H1 (cell line): ENCODE results near the gene GCK. TPM values are rescaled to one million over a fixed set of nuclear protein-coding genes. Genes with fewer than 3 reads are reported as not detected.
A peak's percentile ranks its signal among the peaks of the same experiment; 100 is the strongest.

Experiments used
- CTCF ChIA-PET: fragments of 300-600 bp; sonication (Branson Sonifier 250); formaldehyde crosslinking; loops from one replicate; lab custom pipeline; 2021; ENCODE audit not compliant: partially characterized antibody; lab: Charles Lee
- POLR2A ChIA-PET: fragments of 300-600 bp; sonication (Branson Sonifier 250); formaldehyde crosslinking; loops from one replicate; lab custom pipeline; 2021; ENCODE audit warnings: inconsistent platforms; ENCODE audit not compliant: partially characterized antibody; lab: Charles Lee
- DNase-seq, 2 experiments: peaks; one replicate each; pipeline versions ENCODE4 v3.0.0 to v3.0.0-alpha.2; 2010 to 2022; ENCODE audit warnings: low spot score in 2 of 2, low read depth in 1 of 2, mixed read lengths in 1 of 2
- FAIRE-seq: peaks from 2 replicates; lab custom pipeline; 2011; peaks lifted over from hg19 to GRCh38; lab: Jason Lieb, UNC
- H2AFZ ChIP-seq: 2 replicates; pipeline ENCODE4 v1.8.1; 2012; ENCODE audit warnings: low read length, inconsistent platforms
- H2AK5ac ChIP-seq: 2 replicates; pipeline ENCODE4 v1.6.1; 2013; ENCODE audit warnings: low read depth, low read length
- H2BK120ac ChIP-seq: replicated peaks from 2 replicates; pipeline ENCODE3; 2013; ENCODE audit warnings: low read depth, low read length, inconsistent platforms
- H2BK12ac ChIP-seq: 2 replicates; pipeline ENCODE4 v1.6.1; 2013; ENCODE audit warnings: low read depth, low read length
- H2BK15ac ChIP-seq: 2 replicates; pipeline ENCODE4 v1.6.1; 2013; ENCODE audit warnings: low read length
- H2BK20ac ChIP-seq: 2 replicates; pipeline ENCODE4 v1.6.1; 2013; ENCODE audit warnings: low read length
- H2BK5ac ChIP-seq: 2 replicates; pipeline ENCODE4 v1.6.1; 2013; ENCODE audit warnings: low read depth, low read length
- H3K14ac ChIP-seq: 2 replicates; pipeline ENCODE4 v1.6.1; 2013; ENCODE audit warnings: inconsistent platforms; ENCODE audit not compliant: insufficient read length
- H3K18ac ChIP-seq: 2 replicates; pipeline ENCODE4 v1.6.1; 2013; ENCODE audit warnings: low read length; ENCODE audit errors: extremely low read depth
- H3K23ac ChIP-seq: 2 replicates; pipeline ENCODE4 v1.6.1; 2013; ENCODE audit warnings: inconsistent platforms; ENCODE audit not compliant: insufficient read length
- H3K23me2 ChIP-seq: 2 replicates; pipeline ENCODE4 v1.6.1; 2013; ENCODE audit warnings: low read depth, low read length
- H3K27ac ChIP-seq: 2 replicates; pipeline ENCODE4 v1.6.1; 2011; ENCODE audit warnings: low read depth, low read length, inconsistent platforms
- H3K27me3 ChIP-seq, 4 experiments: replicated peaks in 1 of 4; 1 replicate in 1 of 4; 2 replicates in 3 of 4; pipeline versions ENCODE4 v1.6.1 to v1.8.1; 2011 to 2013; ENCODE audit warnings: low read length in 3 of 4, mild to moderate bottlenecking in 3 of 4, inconsistent platforms in 2 of 4, mixed read lengths in 2 of 4, moderate library complexity in 1 of 4; ENCODE audit not compliant: control insufficient read depth in 3 of 4, insufficient read depth in 3 of 4; ENCODE audit errors: extremely low read depth in 1 of 4
- H3K36me3 ChIP-seq, 4 experiments: 2 replicates each; pipeline versions ENCODE4 v1.6.1 to v1.8.1; 2011 to 2013; ENCODE audit warnings: mild to moderate bottlenecking in 4 of 4, low read length in 3 of 4, moderate library complexity in 2 of 4, control low read depth in 1 of 4, inconsistent platforms in 1 of 4; ENCODE audit not compliant: insufficient read depth in 4 of 4, control insufficient read depth in 2 of 4
- H3K4ac ChIP-seq: replicated peaks from 2 replicates; pipeline ENCODE3; 2013; ENCODE audit warnings: low read length, low read depth, mixed read lengths, inconsistent platforms; ENCODE audit not compliant: insufficient read length
- H3K4me1 ChIP-seq, 4 experiments: replicated peaks in 1 of 4; 1 replicate in 1 of 4; 2 replicates in 3 of 4; pipeline versions ENCODE4 v1.6.1 to v1.8.1; 2011 to 2013; ENCODE audit warnings: low read length in 3 of 4, inconsistent platforms in 2 of 4, mixed read lengths in 1 of 4; ENCODE audit not compliant: insufficient read depth in 4 of 4, control insufficient read depth in 3 of 4
- H3K4me2 ChIP-seq, 2 experiments: 2 replicates each; pipeline versions ENCODE4 v1.6.1 to v1.8.1; 2011 to 2013; ENCODE audit warnings: low read depth in 2 of 2, low read length in 2 of 2, control low read depth in 1 of 2, inconsistent platforms in 1 of 2, mild to moderate bottlenecking in 1 of 2; ENCODE audit not compliant: insufficient read depth in 1 of 2
- H3K4me3 ChIP-seq, 4 experiments: fragments of 200-600, 300-600 bp in 1 of 4; sonication (generic), shearing (Covaris generic), sonication (Bioruptor Twin) in 1 of 4; 2 replicates each; pipeline versions ENCODE4 v1.5.1 to v1.8.1; 2011 to 2016; ENCODE audit warnings: low read length in 4 of 4, low read depth in 3 of 4, control low read depth in 2 of 4, inconsistent platforms in 2 of 4, mild to moderate bottlenecking in 2 of 4, mixed read lengths in 1 of 4, moderate library complexity in 1 of 4; ENCODE audit not compliant: insufficient read depth in 2 of 4; ENCODE audit errors: extremely low read depth in 1 of 4
- H3K56ac ChIP-seq: replicated peaks from 2 replicates; pipeline ENCODE3; 2013; ENCODE audit warnings: low read depth, mild to moderate bottlenecking, mixed read lengths, low read length, inconsistent platforms; ENCODE audit not compliant: insufficient read length
- H3K79me1 ChIP-seq: 2 replicates; pipeline ENCODE4 v1.6.1; 2013; ENCODE audit warnings: low read depth, low read length, control low read depth
- H3K79me2 ChIP-seq, 2 experiments: 2 replicates each; pipeline versions ENCODE4 v1.6.1 to v1.8.1; 2012 to 2013; ENCODE audit warnings: low read length in 2 of 2, mild to moderate bottlenecking in 2 of 2, inconsistent platforms in 1 of 2; ENCODE audit not compliant: insufficient read depth in 2 of 2, control insufficient read depth in 1 of 2
- H3K9ac ChIP-seq, 4 experiments: replicated peaks in 1 of 4; 1 replicate in 1 of 4; 2 replicates in 3 of 4; pipeline versions ENCODE4 v1.6.1 to v1.8.1; 2011 to 2013; ENCODE audit warnings: low read depth in 3 of 4, low read length in 3 of 4, control low read depth in 2 of 4, mild to moderate bottlenecking in 2 of 4, moderate library complexity in 2 of 4, inconsistent platforms in 1 of 4; ENCODE audit errors: extremely low read depth in 1 of 4
- H3K9me3 ChIP-seq, 2 experiments: 2 replicates each; pipeline versions ENCODE4 v1.6.1 to v1.8.1; 2012 to 2013; ENCODE audit warnings: mild to moderate bottlenecking in 2 of 2, moderate library complexity in 2 of 2, control low read depth in 1 of 2, inconsistent platforms in 1 of 2, low read depth in 1 of 2, low read length in 1 of 2, mixed read lengths in 1 of 2; ENCODE audit not compliant: insufficient read depth in 2 of 2
- H4K20me1 ChIP-seq, 2 experiments: replicated peaks in 1 of 2; 2 replicates each; pipeline versions ENCODE3 to v1.8.1; 2011 to 2013; ENCODE audit warnings: inconsistent platforms in 2 of 2, low read length in 2 of 2, mild to moderate bottlenecking in 1 of 2; ENCODE audit not compliant: insufficient read depth in 2 of 2, control insufficient read depth in 1 of 2
- H4K5ac ChIP-seq: 2 replicates; pipeline ENCODE4 v1.6.1; 2013; ENCODE audit warnings: low read length, low read depth, mixed read lengths, inconsistent platforms; ENCODE audit not compliant: insufficient read length
- H4K8ac ChIP-seq: 2 replicates; pipeline ENCODE4 v1.8.0; 2013; ENCODE audit warnings: mild to moderate bottlenecking, moderate library complexity, low read length, inconsistent platforms; ENCODE audit not compliant: insufficient read depth; ENCODE audit errors: extremely low read depth
- H4K91ac ChIP-seq: replicated peaks from 2 replicates; pipeline ENCODE3; 2013; ENCODE audit warnings: low read length, mixed read lengths, inconsistent platforms; ENCODE audit not compliant: insufficient read length
- ATF3 ChIP-seq: IDR thresholded peaks from 2 replicates; pipeline ENCODE4 v1.6.1; 2011; ENCODE audit warnings: low read depth, mild to moderate bottlenecking, low read length; ENCODE audit not compliant: insufficient read depth
- CBX8 ChIP-seq: fragments of 300-800, 300-1000 bp; sonication (generic); IDR thresholded peaks from 2 replicates; pipeline ENCODE4 v1.7.1; 2016; ENCODE audit warnings: low read depth, low read length, borderline replicate concordance
- HDAC2 ChIP-seq, 2 experiments: fragments of 300-600 bp in 1 of 2; sonication (generic) in 1 of 2; IDR thresholded peaks; 2 replicates each; pipeline ENCODE4 v1.6.1; 2011 to 2012; ENCODE audit warnings: low read depth in 2 of 2, low read length in 2 of 2, mild to moderate bottlenecking in 2 of 2, moderate library complexity in 2 of 2, borderline replicate concordance in 1 of 2, inconsistent platforms in 1 of 2
- JUND ChIP-seq: IDR thresholded peaks from 2 replicates; pipeline ENCODE4 v1.6.1; 2011; ENCODE audit warnings: mild to moderate bottlenecking, improper control_type of control experiment, low read length
- KDM4A ChIP-seq: IDR thresholded peaks from one replicate; pipeline ENCODE4 v1.7.1; 2012; ENCODE audit warnings: low read depth, mild to moderate bottlenecking, moderate library complexity, low read length, inconsistent platforms; ENCODE audit not compliant: severe bottlenecking
- MAX ChIP-seq: IDR thresholded peaks from 2 replicates; pipeline ENCODE4 v1.6.1; 2012; ENCODE audit warnings: inconsistent platforms
- POLR2A ChIP-seq, 2 experiments: IDR thresholded peaks; 1 replicate in 1 of 2; 2 replicates in 1 of 2; pipeline ENCODE4 v1.6.1; 2011; ENCODE audit warnings: low read depth in 2 of 2, low read length in 2 of 2, mild to moderate bottlenecking in 2 of 2; ENCODE audit errors: control extremely low read depth in 1 of 2
- RAD21 ChIP-seq, 2 experiments: IDR thresholded peaks in 1 of 2; conservative IDR thresholded peaks in 1 of 2; 2 replicates each; pipeline ENCODE4 v1.6.1; 2011; ENCODE audit warnings: low read depth in 2 of 2, low read length in 2 of 2, improper control_type of control experiment in 1 of 2, inconsistent platforms in 1 of 2, mild to moderate bottlenecking in 1 of 2, moderate library complexity in 1 of 2
- SIX5 ChIP-seq: IDR thresholded peaks from 2 replicates; pipeline ENCODE4 v1.6.1; 2011; ENCODE audit warnings: mild to moderate bottlenecking, low read depth, low read length
- TAF7 ChIP-seq: optimal IDR thresholded peaks from 2 replicates; pipeline ENCODE3; 2011; ENCODE audit warnings: low read depth, mild to moderate bottlenecking, inconsistent platforms, low read length, moderate library complexity, borderline replicate concordance
- TEAD4 ChIP-seq: IDR thresholded peaks from 2 replicates; pipeline ENCODE4 v1.6.1; 2012; ENCODE audit warnings: low read depth, low read length, inconsistent platforms, mixed read lengths
- WGBS, 2 experiments: shearing (Covaris generic) in 1 of 2; methylation state at CpG; one replicate each; pipeline versions ENCODE4 v1.1.6 to v1.1.7; 2013 to 2015; ENCODE audit warnings: low lambda C conversion rate in 2 of 2, mixed read lengths in 2 of 2, inconsistent platforms in 1 of 2, low coverage in 1 of 2, missing lambda C conversion rate in 1 of 2; ENCODE audit not compliant: insufficient replicate concordance in 2 of 2, insufficient coverage in 1 of 2, insufficient read length in 1 of 2; ENCODE audit errors: extremely low coverage in 1 of 2, missing lambda C conversion rate in 1 of 2; 5-methylcytosine and 5-hydroxymethylcytosine counted together
- polyA plus RNA-seq, 7 experiments: library from polyadenylated mRNA; depleted of rRNA in 3 of 7; stranded (reverse) in 5 of 7; unstranded in 2 of 7; fragments of >200 nt in 5 of 7; fragments of 200-250 nt in 2 of 7; gene quantifications; 1 replicate in 5 of 7; 2 replicates in 1 of 7; 4 replicates in 1 of 7; pipeline versions ENCODE4 v1.2.1 to v1.2.3, GENCODE V29; 2011 to 2013; ENCODE audit warnings: missing spikeins in 2 of 7, mixed read lengths in 2 of 7
- total RNA-seq: library from RNA; stranded (reverse); fragmentation: NEBNext Ultra II Directional; extraction: Animal tissue kit (Norgen Biotek cat#: 25700); gene quantifications from 2 replicates; pipeline ENCODE4 v1.2.1, GENCODE V29; 2021

GCK gene
- total and polyA plus RNA-seq, 2 of the 8 experiments (the other 6 are each of a cell fraction or from before 2014, with no cell fraction given): 2.4 to 4.9 TPM

GRCh38 chr7:44217223-44217714 lies 28.0 kb upstream of the GCK start:
- no peak overlapping the region for H2AFZ ChIP-seq
- no peak for DNase-seq
- H2BK15ac ChIP-seq: peak overlapping the region; percentile 53; the same call in 1 of the 2 replicates
- H2BK5ac ChIP-seq: peak overlapping the region; percentile 77; the same call in 1 of the 2 replicates
- CTCF ChIA-PET: interaction anchor here (0.6 to 6.0 kb wide), 14 partner anchors 7 to 260 kb away, joined by 3 to 35 read pairs (median 4); partner anchors contain the start of gene YKT6
- H3K56ac ChIP-seq: no peak overlapping the region
- H2BK120ac ChIP-seq: no peak overlapping the region
- H3K79me1 ChIP-seq: no peaks in the 10 kb centered on the region
- H4K5ac ChIP-seq: no peak overlapping the region
- 94% methylated on average over 17 of the region's 19 CpGs; no CpG with 5 or more reads in 1 of the 2 experiments for WGBS, 2 experiments
- no peaks in the 10 kb centered on the region for H3K23me2 ChIP-seq
- H4K91ac ChIP-seq: peak overlapping the region; percentile 62
- peaks cover 0 to 2% of the 10 kb centered on the region in 2 experiments for H4K20me1 ChIP-seq
- no peaks in the 10 kb centered on the region; a peak in 1 of 4 replicates for H3K9me3 ChIP-seq
- no peak overlapping the region for H3K14ac ChIP-seq
- H2BK12ac ChIP-seq: no peak overlapping the region
- POLR2A ChIA-PET: interaction anchor here (0.5 to 1.0 kb wide), 2 partner anchors 16 to 97 kb away, joined by 3 read pairs; partner anchors contain the start of gene YKT6
- no peak overlapping the region for H3K27ac ChIP-seq
- H3K9ac ChIP-seq: no peak overlapping the region
- H3K4ac ChIP-seq: no peak overlapping the region
- peak overlapping the region; percentile 41; the same call in 1 of the 2 replicates for H2AK5ac ChIP-seq
- no peaks in the 10 kb centered on the region for H3K27me3 ChIP-seq
- FAIRE-seq: no peak
- no peak overlapping the region for H3K23ac ChIP-seq
- no peak overlapping the region for H2BK20ac ChIP-seq
- no peak overlapping the region for H3K4me2 ChIP-seq
- H3K4me3 ChIP-seq: no peak overlapping the region
- H3K4me1 ChIP-seq: peaks cover 0 to 23% (median 19%) of the 10 kb centered on the region in 4 experiments; a peak in 6 of 7 replicates
- peaks cover 0 to 4% (median 0%) of the 10 kb centered on the region in 4 experiments; a peak in 2 of 8 replicates for H3K36me3 ChIP-seq
- H4K8ac ChIP-seq: no peak overlapping the region; the same call in 1 of the 2 replicates
- no peaks in the 10 kb centered on the region for H3K79me2 ChIP-seq
- H3K18ac ChIP-seq: no peak overlapping the region
- TF ChIP-seq KDM4A (no peak), POLR2A (IDR thresholded peaks at IDR 0.05; ENCODE audit: control extremely low read depth in 1 of 2, low read depth in 2 of 2, low read length in 2 of 2) (no peak), HDAC2 (IDR thresholded peaks at IDR 0.05; ENCODE audit: borderline replicate concordance in 1 of 2, low read depth in 2 of 2, low read length in 2 of 2) (no peak), RAD21 (IDR thresholded peaks at IDR 0.05 in 1 of 2, conservative IDR thresholded peaks at IDR 0.05 in 1 of 2; ENCODE audit: low read depth in 2 of 2, low read length in 2 of 2) (no peak), TEAD4 (no peak), TAF7 (no peak), JUND (no peak), SIX5 (no peak), ATF3 (no peak), MAX (no peak), CBX8 (no peak)
